Measurements from ENCODE around the gene APOBEC3B. TPM values are rescaled to one million over a fixed set of nuclear protein-coding genes. Genes with fewer than 3 reads are reported as not detected.
"Not testable (repeated sequence)": the region's sequence is repeated elsewhere in the genome, so short reads cannot be mapped to it uniquely, and the experiment has no call there.

Gene APOBEC3B
- total and polyA plus RNA-seq, 2 donors from 2014 or later = 1.0 to 2.7 TPM

- no peak overlapping the region for H3K9ac ChIP-seq (ENCODE audit: low read length in 3 of 3)
- no peaks in the 10 kb centered on the region for H3K27me3 ChIP-seq (ENCODE audit: control insufficient read depth, insufficient read depth, low read length)
- no peak overlapping the region for H3K4me3 ChIP-seq (ENCODE audit: low read length in 3 of 3)
- no peaks in the 10 kb centered on the region for H3K36me3 ChIP-seq (ENCODE audit: control insufficient read depth in 2 of 3, insufficient read depth in 3 of 3, low read length in 3 of 3)
- peak in 1 of 5 donors; percentile 54 for DNase-seq
- H3K4me1 ChIP-seq (ENCODE audit: control insufficient read depth in 2 of 3, insufficient read depth in 2 of 3, low read depth in 1 of 3, low read length in 3 of 3) = no peaks in the 10 kb centered on the region
- intact Hi-C loops (cut with DNase I) = no loop called here
- no peak for FAIRE-seq
- H3K9me3 ChIP-seq (ENCODE audit: control insufficient read depth in 2 of 3, insufficient read depth in 1 of 3, low read length in 3 of 3) = no peaks in the 10 kb centered on the region
- no peak overlapping the region for H3K27ac ChIP-seq (ENCODE audit: low read depth in 2 of 2, low read length in 2 of 2)
- no peak for TF ChIP-seq CTCF (IDR thresholded peaks at IDR 0.05; ENCODE audit: borderline replicate concordance, extremely low read depth, insufficient read depth)
Observed at GRCh38 chr22:38942702-38943101, 39.4 kb upstream of the APOBEC3B start.

GRCh38 chr22:38943201-38943600 is 38.9 kb upstream of the APOBEC3B start:
- Histone ChIP-seq H3K27me3 (ENCODE audit: control insufficient read depth, insufficient read depth, low read length) (no peaks in the 10 kb centered on the region), H3K27ac (ENCODE audit: low read depth in 2 of 2, low read length in 2 of 2) (no peak overlapping the region), H3K9me3 (ENCODE audit: control insufficient read depth in 2 of 3, insufficient read depth in 1 of 3, low read length in 3 of 3) (no peaks in the 10 kb centered on the region), H3K4me3 (ENCODE audit: low read length in 3 of 3) (no peak overlapping the region), H3K36me3 (ENCODE audit: control insufficient read depth in 2 of 3, insufficient read depth in 3 of 3, low read length in 3 of 3) (no peaks in the 10 kb centered on the region), H3K4me1 (ENCODE audit: control insufficient read depth in 2 of 3, insufficient read depth in 2 of 3, low read depth in 1 of 3, low read length in 3 of 3) (no peaks in the 10 kb centered on the region), H3K9ac (ENCODE audit: low read length in 3 of 3) (no peak overlapping the region)
- FAIRE-seq = no peak
- peak in 4 of 5 donors; percentile 17 to 41 (median 33) for DNase-seq
- TF ChIP-seq CTCF (IDR thresholded peaks at IDR 0.05; ENCODE audit: borderline replicate concordance, extremely low read depth, insufficient read depth) = no peak
- intact Hi-C loops (cut with DNase I) = no loop called here

GRCh38 chr22:38943882-38944281 is 38.3 kb upstream of the APOBEC3B start:
- Histone ChIP-seq H3K36me3 (ENCODE audit: control insufficient read depth in 2 of 3, insufficient read depth in 3 of 3, low read length in 3 of 3) (no peaks in the 10 kb centered on the region), H3K4me3 (ENCODE audit: low read length in 3 of 3) (no peak overlapping the region), H3K9ac (ENCODE audit: low read length in 3 of 3) (no peak overlapping the region), H3K27ac (ENCODE audit: low read depth in 2 of 2, low read length in 2 of 2) (no peak overlapping the region), H3K27me3 (ENCODE audit: control insufficient read depth, insufficient read depth, low read length) (no peaks in the 10 kb centered on the region), H3K9me3 (ENCODE audit: control insufficient read depth in 2 of 3, insufficient read depth in 1 of 3, low read length in 3 of 3) (no peaks in the 10 kb centered on the region), H3K4me1 (ENCODE audit: control insufficient read depth in 2 of 3, insufficient read depth in 2 of 3, low read depth in 1 of 3, low read length in 3 of 3) (no peaks in the 10 kb centered on the region)
- no peak for TF ChIP-seq CTCF (IDR thresholded peaks at IDR 0.05; ENCODE audit: borderline replicate concordance, extremely low read depth, insufficient read depth)
- DNase-seq = no peak
- FAIRE-seq = no peak
- intact Hi-C loops (cut with DNase I) = no loop called here

GRCh38 chr22:38944653-38945052 is 37.5 kb upstream of the APOBEC3B start:
- no peak overlapping the region for H3K9ac ChIP-seq (ENCODE audit: low read length in 3 of 3)
- peak in 1 of 5 donors; percentile 23 for DNase-seq

GRCh38 chr22:38945706-38946338 is 36.3 kb upstream of the APOBEC3B start:
- H3K27ac ChIP-seq (ENCODE audit: low read depth in 2 of 2, low read length in 2 of 2); H3K4me1 ChIP-seq (ENCODE audit: control insufficient read depth in 2 of 3, insufficient read depth in 2 of 3, low read depth in 1 of 3, low read length in 3 of 3); H3K9me3 ChIP-seq (ENCODE audit: control insufficient read depth in 2 of 3, insufficient read depth in 1 of 3, low read length in 3 of 3); FAIRE-seq; H3K27me3 ChIP-seq (ENCODE audit: control insufficient read depth, insufficient read depth, low read length); H3K4me3 ChIP-seq (ENCODE audit: low read length in 3 of 3); intact Hi-C loops (cut with DNase I); H3K36me3 ChIP-seq (ENCODE audit: control insufficient read depth in 2 of 3, insufficient read depth in 3 of 3, low read length in 3 of 3); H3K9ac ChIP-seq (ENCODE audit: low read length in 3 of 3): not testable (repeated sequence)
- DNase-seq = peak in 1 of 5 donors; percentile 27

More at GRCh38 chr22:38944653-38945052, 37.5 kb upstream of the APOBEC3B start:
- no peaks in the 10 kb centered on the region for H3K9me3 ChIP-seq (ENCODE audit: control insufficient read depth in 2 of 3, insufficient read depth in 1 of 3, low read length in 3 of 3)
- intact Hi-C loops (cut with DNase I) = no loop called here
- TF ChIP-seq CTCF (IDR thresholded peaks at IDR 0.05; ENCODE audit: borderline replicate concordance, extremely low read depth, insufficient read depth) = no peak
- H3K4me1 ChIP-seq (ENCODE audit: control insufficient read depth in 2 of 3, insufficient read depth in 2 of 3, low read depth in 1 of 3, low read length in 3 of 3) = no peaks in the 10 kb centered on the region
- FAIRE-seq = no peak
- no peak overlapping the region for H3K27ac ChIP-seq (ENCODE audit: low read depth in 2 of 2, low read length in 2 of 2)
- no peak overlapping the region for H3K4me3 ChIP-seq (ENCODE audit: low read length in 3 of 3)
- no peaks in the 10 kb centered on the region for H3K36me3 ChIP-seq (ENCODE audit: control insufficient read depth in 2 of 3, insufficient read depth in 3 of 3, low read length in 3 of 3)
- H3K27me3 ChIP-seq (ENCODE audit: control insufficient read depth, insufficient read depth, low read length) = no peaks in the 10 kb centered on the region
